ENCODE results near the gene DR1. TPM values are rescaled to one million over a fixed set of nuclear protein-coding genes. Genes with fewer than 3 reads are reported as not detected.

The DR1 gene
- total RNA-seq, 4 donors from 2014 or later, result 22.1 to 44.9 (median 37.8) TPM

DNA sequence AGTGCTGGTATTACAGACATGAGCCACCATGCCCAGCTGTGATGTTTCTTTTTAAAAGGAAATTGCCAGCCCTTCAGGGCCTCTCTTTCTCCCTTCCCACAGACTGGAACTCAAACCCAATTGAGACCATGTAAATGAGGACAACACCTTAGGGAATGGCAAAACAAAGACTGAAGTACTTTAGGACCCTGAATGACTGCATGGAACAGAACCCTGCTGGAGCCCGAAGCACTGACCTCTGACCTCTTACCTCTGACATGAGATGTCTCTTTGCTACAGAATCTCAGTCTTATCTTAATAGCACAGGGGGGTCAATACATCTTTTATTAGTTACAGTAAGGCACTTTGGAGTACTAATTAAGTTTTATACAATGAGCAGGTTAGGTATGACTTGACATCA lies 15.5 kb upstream of the DR1 start:
- H3K27me3 ChIP-seq, result no peaks in the 10 kb centered on the region
- no peak overlapping the region for H3K4me3 ChIP-seq
- WGBS, 2 donors, result 82 to 100% methylated on average over 1 of the region's 1 CpG
- no peaks in the 10 kb centered on the region for H3K9me3 ChIP-seq
- TF ChIP-seq, protein P1, sequence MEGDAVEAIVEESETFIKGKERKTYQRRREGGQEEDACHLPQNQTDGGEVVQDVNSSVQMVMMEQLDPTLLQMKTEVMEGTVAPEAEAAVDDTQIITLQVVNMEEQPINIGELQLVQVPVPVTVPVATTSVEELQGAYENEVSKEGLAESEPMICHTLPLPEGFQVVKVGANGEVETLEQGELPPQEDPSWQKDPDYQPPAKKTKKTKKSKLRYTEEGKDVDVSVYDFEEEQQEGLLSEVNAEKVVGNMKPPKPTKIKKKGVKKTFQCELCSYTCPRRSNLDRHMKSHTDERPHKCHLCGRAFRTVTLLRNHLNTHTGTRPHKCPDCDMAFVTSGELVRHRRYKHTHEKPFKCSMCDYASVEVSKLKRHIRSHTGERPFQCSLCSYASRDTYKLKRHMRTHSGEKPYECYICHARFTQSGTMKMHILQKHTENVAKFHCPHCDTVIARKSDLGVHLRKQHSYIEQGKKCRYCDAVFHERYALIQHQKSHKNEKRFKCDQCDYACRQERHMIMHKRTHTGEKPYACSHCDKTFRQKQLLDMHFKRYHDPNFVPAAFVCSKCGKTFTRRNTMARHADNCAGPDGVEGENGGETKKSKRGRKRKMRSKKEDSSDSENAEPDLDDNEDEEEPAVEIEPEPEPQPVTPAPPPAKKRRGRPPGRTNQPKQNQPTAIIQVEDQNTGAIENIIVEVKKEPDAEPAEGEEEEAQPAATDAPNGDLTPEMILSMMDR (IDR thresholded peaks at IDR 0.05), result no peak
- TF ChIP-seq POLR2A (IDR thresholded peaks at IDR 0.05), result no peak
- H3K27ac ChIP-seq, result peak overlapping the region in 1 of 4 donors; percentile 7
- no peak for DNase-seq
- H3K4me1 ChIP-seq, result peaks cover 0 to 18% (median 0%) of the 10 kb centered on the region in 3 donors
- H3K36me3 ChIP-seq, result peaks cover 0 to 4% (median 0%) of the 10 kb centered on the region in 3 donors
- intact Hi-C loops (cut with DNase I), result no loop called here

DNA sequence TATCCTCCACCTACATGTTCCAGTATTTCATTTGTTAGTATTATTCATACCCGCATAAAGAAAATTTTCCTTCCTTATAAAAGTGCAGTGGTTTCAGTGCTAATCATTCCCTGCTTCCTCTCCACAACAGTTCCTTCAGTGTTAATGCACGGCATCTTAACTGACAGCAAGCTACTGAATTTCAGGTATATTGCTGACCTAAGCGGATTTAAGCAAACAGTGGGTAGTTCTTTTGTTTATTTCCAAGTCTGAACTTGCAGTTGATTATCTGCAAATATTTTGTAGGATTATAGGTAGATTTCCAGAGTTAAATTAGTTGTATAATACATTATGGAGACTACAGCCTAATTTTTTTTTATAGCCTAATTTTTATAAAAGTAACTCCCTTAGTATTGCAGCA lies 15.1 kb upstream of the DR1 start:
- intact Hi-C loops (cut with DNase I), result no loop called here
- no peak for TF ChIP-seq POLR2A (IDR thresholded peaks at IDR 0.05)
- TF ChIP-seq, protein P1 (IDR thresholded peaks at IDR 0.05), result no peak
- WGBS, 2 donors, result 54 to 55% methylated on average over 3 of the region's 3 CpGs
- no peak overlapping the region for H3K27ac ChIP-seq
- DNase-seq, result no peak
- H3K4me1 ChIP-seq, result peaks cover 0 to 14% (median 0%) of the 10 kb centered on the region in 3 donors
- H3K4me3 ChIP-seq, result no peak overlapping the region
- H3K9me3 ChIP-seq, result no peaks in the 10 kb centered on the region
- no peaks in the 10 kb centered on the region for H3K27me3 ChIP-seq
- H3K36me3 ChIP-seq, result peaks cover 0 to 4% (median 0%) of the 10 kb centered on the region in 3 donors

DNA sequence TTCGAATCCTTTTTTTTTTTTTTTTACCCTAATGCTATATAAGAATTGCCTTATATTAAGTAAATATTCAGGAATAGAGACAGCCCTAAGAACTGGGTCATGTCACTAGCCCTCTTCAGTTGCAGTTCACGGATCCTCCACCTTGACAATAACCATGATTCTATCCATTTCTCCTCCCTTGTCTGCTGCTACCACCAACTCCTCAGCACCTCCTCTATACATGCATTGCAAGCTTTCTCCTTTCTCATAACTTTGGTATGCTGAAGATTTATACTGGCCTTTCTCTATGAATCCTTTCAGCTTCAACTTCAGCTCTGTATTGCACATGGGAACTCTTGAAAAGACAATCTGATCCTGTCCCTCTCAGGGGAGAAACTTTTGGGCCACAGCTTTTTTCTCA lies 14.3 kb upstream of the DR1 start:
- TF ChIP-seq POLR2A (IDR thresholded peaks at IDR 0.05), result no peak
- TF ChIP-seq, protein P1 (IDR thresholded peaks at IDR 0.05), result no peak
- H3K4me3 ChIP-seq, result no peak overlapping the region
- H3K36me3 ChIP-seq, result peaks cover 0 to 4% (median 0%) of the 10 kb centered on the region in 3 donors
- DNase-seq, result no peak
- H3K27me3 ChIP-seq, result no peaks in the 10 kb centered on the region
- H3K9me3 ChIP-seq, result no peaks in the 10 kb centered on the region
- WGBS, 2 donors, result 93% methylated on average over 2 of the region's 2 CpGs
- no peak overlapping the region for H3K27ac ChIP-seq
- H3K4me1 ChIP-seq, result peaks cover 0 to 11% (median 0%) of the 10 kb centered on the region in 3 donors
- intact Hi-C loops (cut with DNase I), result no loop called here

DNA sequence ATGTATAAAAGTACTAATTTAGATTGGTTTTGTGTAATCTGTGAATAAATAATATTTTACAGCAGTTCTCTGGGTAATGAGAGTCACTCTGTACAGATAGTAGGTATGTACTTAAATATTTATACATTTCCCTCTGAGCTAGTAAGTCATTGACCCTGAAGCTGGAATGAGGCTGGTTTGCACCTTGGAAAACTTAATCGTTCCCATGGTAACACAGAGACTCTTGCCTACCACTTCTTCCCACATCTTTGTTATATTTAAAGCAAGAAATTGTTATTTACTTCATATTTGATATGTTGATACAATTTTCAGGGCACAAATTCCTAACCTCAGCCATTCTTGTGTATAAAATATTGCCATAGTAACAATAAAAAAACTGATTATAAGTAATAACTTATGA lies 13.3 kb upstream of the DR1 start:
- Histone ChIP-seq H3K27ac (no peak overlapping the region), H3K27me3 (no peaks in the 10 kb centered on the region), H3K9me3 (no peaks in the 10 kb centered on the region), H3K4me1 (peaks cover 0 to 11% (median 0%) of the 10 kb centered on the region in 3 donors), H3K36me3 (peaks cover 0 to 10% (median 0%) of the 10 kb centered on the region in 3 donors), H3K4me3 (no peak overlapping the region)
- TF ChIP-seq, protein P1 (IDR thresholded peaks at IDR 0.05), result no peak
- TF ChIP-seq POLR2A (IDR thresholded peaks at IDR 0.05), result no peak
- 78 to 84% methylated on average over 1 of the region's 1 CpG for WGBS, 2 donors
- DNase-seq, result no peak
- intact Hi-C loops (cut with DNase I), result no loop called here

DNA sequence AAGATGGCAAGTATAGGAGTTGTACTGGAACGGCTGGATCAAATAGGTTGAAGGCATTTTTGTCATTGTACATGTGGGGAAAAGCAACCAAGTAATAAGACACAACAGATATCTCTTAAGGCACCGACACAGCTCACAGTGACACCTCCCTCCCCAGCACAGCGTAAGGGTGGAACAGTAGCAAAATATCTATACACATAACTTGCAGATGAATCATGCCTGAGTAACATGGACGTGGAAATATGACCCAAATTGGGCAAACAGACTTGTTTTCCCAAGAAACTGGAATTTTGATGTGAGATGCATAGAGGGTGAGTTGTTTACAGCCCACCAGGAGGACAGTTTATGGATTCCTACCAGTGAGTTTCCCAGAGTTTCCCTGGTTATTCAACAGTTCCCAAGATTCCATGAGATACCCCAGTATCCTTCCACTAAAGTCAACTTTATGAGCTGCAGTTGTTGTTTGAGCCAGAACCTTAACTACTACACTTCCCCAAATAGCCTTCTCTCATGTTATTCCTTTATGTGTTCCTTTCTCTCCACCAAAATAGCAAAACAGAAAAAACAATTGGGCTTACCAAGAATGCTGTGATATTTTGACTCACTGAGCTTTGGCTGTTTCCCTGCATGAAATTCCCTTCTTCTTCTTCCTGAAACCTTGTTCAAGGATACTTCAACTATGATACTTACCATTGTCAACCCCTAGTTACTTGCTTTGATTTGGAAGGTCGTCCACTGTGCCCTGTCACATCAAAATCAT lies 7.1 kb upstream of the DR1 start:
- no peaks in the 10 kb centered on the region for H3K9me3 ChIP-seq
- TF ChIP-seq, protein P1 (IDR thresholded peaks at IDR 0.05), result no peak
- TF ChIP-seq POLR2A (IDR thresholded peaks at IDR 0.05), result no peak
- no peaks in the 10 kb centered on the region for H3K27me3 ChIP-seq
- intact Hi-C loops (cut with DNase I), result no loop called here
- no peak overlapping the region for H3K4me3 ChIP-seq
- DNase-seq, result no peak
- 40 to 75% methylated on average over 4 to 5 of the region's 5 CpGs for WGBS, 2 donors
- H3K4me1 ChIP-seq, result peaks cover 0 to 26% (median 0%) of the 10 kb centered on the region in 3 donors
- H3K27ac ChIP-seq, result no peak overlapping the region
- H3K36me3 ChIP-seq, result peaks cover 0 to 25% (median 0%) of the 10 kb centered on the region in 3 donors

Data from esophagus squamous epithelium (tissue), 5 donors.